T47D (cell line): Measurements from ENCODE around the gene WAC.

ENCODE experiments used
- DNase-seq, 2 experiments: peaks; one replicate each; pipeline versions ENCODE4 v3.0.0 to v3.0.0-alpha.2; 2011 to 2012; ENCODE audit warnings: low read depth in 1 of 2, low spot score in 1 of 2
- JUND ChIP-seq: IDR thresholded peaks from 2 replicates; pipeline ENCODE4 v1.6.1; 2012; ENCODE audit warnings: low read depth
- in situ Hi-C: cut with HindIII; loops from 2 replicates; pipeline ENCODE4 v1.10.0; 2016; ENCODE audit warnings: low sequenced_read_pairs, low pct_unique_long_range_greater_than_20kb

Gene WAC

GRCh38 chr10:28540145-28540544 is 7.2 kb downstream of the WAC start:
- no peak for TF ChIP-seq JUND
- in situ Hi-C loops, result no loop called here
- DNase-seq, result no peak

- no peak for DNase-seq
- no peak for TF ChIP-seq JUND
- in situ Hi-C loops, result no loop called here
Measured at GRCh38 chr10:28541717-28542365, 8.9 kb downstream of the WAC start.

GRCh38 chr10:28542728-28543127 is 9.8 kb downstream of the WAC start:
- no peak for TF ChIP-seq JUND
- in situ Hi-C loops, result no loop called here
- DNase-seq, result no peak

- TF ChIP-seq JUND, result no peak
- in situ Hi-C loops, result no loop called here
- DNase-seq, result no peak
Measured at GRCh38 chr10:28544058-28544457, 11.1 kb downstream of the WAC start.

- TF ChIP-seq JUND, result no peak
- no peak for DNase-seq
- in situ Hi-C loops, result no loop called here
Measured at GRCh38 chr10:28545967-28546644, 13.2 kb downstream of the WAC start.

- no peak for DNase-seq
- TF ChIP-seq JUND, result no peak
- in situ Hi-C loops, result no loop called here
Measured at GRCh38 chr10:28548781-28549498, 16.0 kb downstream of the WAC start.

- TF ChIP-seq JUND, result no peak
- in situ Hi-C loops, result no loop called here
- no peak for DNase-seq
Measured at GRCh38 chr10:28551086-28551485, 18.2 kb downstream of the WAC start.

- DNase-seq, result no peak
- in situ Hi-C loops, result no loop called here
- no peak for TF ChIP-seq JUND
Measured at GRCh38 chr10:28552775-28553174, 19.9 kb downstream of the WAC start.

- in situ Hi-C loops, result no loop called here
- DNase-seq, result no peak
- no peak for TF ChIP-seq JUND
Measured at GRCh38 chr10:28554009-28554408, 21.1 kb downstream of the WAC start.

GRCh38 chr10:28554952-28555351 is 22.0 kb downstream of the WAC start:
- peak in 1 of 2 experiments; percentile 20 for DNase-seq
- in situ Hi-C loops, result no loop called here
- TF ChIP-seq JUND, result no peak

- in situ Hi-C loops, result no loop called here
- no peak for DNase-seq
- no peak for TF ChIP-seq JUND
Measured at GRCh38 chr10:28555358-28555757, 22.4 kb downstream of the WAC start.

GRCh38 chr10:28556142-28556541 is 23.2 kb downstream of the WAC start:
- no peak for DNase-seq
- in situ Hi-C loops, result no loop called here
- no peak for TF ChIP-seq JUND

GRCh38 chr10:28558186-28558585 is 25.3 kb downstream of the WAC start:
- in situ Hi-C loops, result no loop called here
- TF ChIP-seq JUND, result no peak
- DNase-seq, result no peak
